Liver (tissue), 9 donors: ENCODE measurements around the gene FAM53B. TPM values are rescaled to one million over a fixed set of nuclear protein-coding genes. Genes with fewer than 3 reads are reported as not detected.
A peak's percentile ranks its signal among the peaks of the same experiment; 100 is the strongest.

Source experiments
- DNase-seq: peaks from one replicate; pipeline ENCODE4 v3.0.0-alpha.2; 2017; ENCODE audit warnings: low spot score
- H3K27ac ChIP-seq, 2 donors: one replicate each; pipeline ENCODE4 v1.7.0; 2013; ENCODE audit warnings: inconsistent platforms in 2 of 2, low read length in 2 of 2, control low read depth in 1 of 2, low read depth in 1 of 2, mild to moderate bottlenecking in 1 of 2
- H3K27me3 ChIP-seq, 4 donors: one replicate each; pipeline versions ENCODE4 v1.6.1 to v1.7.0; 2013; ENCODE audit warnings: low read length in 3 of 4, inconsistent platforms in 1 of 4, mild to moderate bottlenecking in 1 of 4, moderate library complexity in 1 of 4; ENCODE audit not compliant: control insufficient read depth in 4 of 4, insufficient read depth in 4 of 4
- H3K36me3 ChIP-seq, 4 donors: one replicate each; pipeline versions ENCODE4 v1.6.1 to v1.7.0; 2013; ENCODE audit warnings: low read length in 3 of 4, mild to moderate bottlenecking in 3 of 4, low read depth in 1 of 4, moderate library complexity in 1 of 4; ENCODE audit not compliant: control insufficient read depth in 4 of 4, insufficient read depth in 3 of 4
- H3K4me1 ChIP-seq, 4 donors: one replicate each; pipeline versions ENCODE4 v1.6.1 to v1.7.0; 2013; ENCODE audit warnings: low read length in 3 of 4, mild to moderate bottlenecking in 3 of 4, moderate library complexity in 1 of 4; ENCODE audit not compliant: control insufficient read depth in 4 of 4, insufficient read depth in 4 of 4
- H3K4me3 ChIP-seq, 3 donors: one replicate each; pipeline versions ENCODE4 v1.6.1 to v1.7.0; 2013; ENCODE audit warnings: low read length in 3 of 3, control low read depth in 1 of 3, low read depth in 1 of 3, mild to moderate bottlenecking in 1 of 3
- H3K9ac ChIP-seq, 2 donors: one replicate each; pipeline ENCODE4 v1.7.0; 2013; ENCODE audit warnings: low read length in 2 of 2, mild to moderate bottlenecking in 2 of 2, moderate library complexity in 2 of 2, control low read depth in 1 of 2, low read depth in 1 of 2
- H3K9me3 ChIP-seq, 4 donors: one replicate each; pipeline versions ENCODE4 v1.6.1 to v1.7.0; 2013; ENCODE audit warnings: low read length in 3 of 4; ENCODE audit not compliant: control insufficient read depth in 4 of 4
- FOXA1 ChIP-seq: IDR thresholded peaks from 2 replicates; pipeline ENCODE4 v1.6.1; 2016; ENCODE audit warnings: antibody characterized with exemption
- FOXA2 ChIP-seq: IDR thresholded peaks from 2 replicates; pipeline ENCODE4 v1.6.1; 2016; ENCODE audit warnings: antibody characterized with exemption
- GABPA ChIP-seq, 2 donors: IDR thresholded peaks in 1 of 2; conservative IDR thresholded peaks in 1 of 2; 2 replicates each; pipeline ENCODE4 v1.6.1; 2016; ENCODE audit warnings: antibody characterized with exemption in 2 of 2, mild to moderate bottlenecking in 1 of 2, moderate library complexity in 1 of 2
- HNF4A ChIP-seq, 2 donors: conservative IDR thresholded peaks; 2 replicates each; pipeline ENCODE4 v1.6.1; 2016; ENCODE audit warnings: antibody characterized with exemption in 2 of 2, mild to moderate bottlenecking in 2 of 2
- HNF4G ChIP-seq: IDR thresholded peaks from 2 replicates; pipeline ENCODE4 v1.6.1; 2016; ENCODE audit warnings: antibody characterized with exemption
- NR2F2 ChIP-seq: IDR thresholded peaks from 2 replicates; pipeline ENCODE4 v1.6.1; 2016; ENCODE audit warnings: antibody characterized with exemption
- RAD21 ChIP-seq, 2 donors: IDR thresholded peaks; 2 replicates each; pipeline ENCODE4 v1.6.1; 2016; ENCODE audit warnings: antibody characterized with exemption in 2 of 2, mild to moderate bottlenecking in 2 of 2
- RXRA ChIP-seq, 2 donors: IDR thresholded peaks; 2 replicates each; pipeline ENCODE4 v1.6.1; 2017 to 2018; ENCODE audit warnings: antibody characterized with exemption in 2 of 2, mild to moderate bottlenecking in 1 of 2
- SP1 ChIP-seq: IDR thresholded peaks from 2 replicates; pipeline ENCODE4 v1.6.1; 2018; ENCODE audit warnings: antibody characterized with exemption, mild to moderate bottlenecking
- YY1 ChIP-seq: IDR thresholded peaks from 2 replicates; pipeline ENCODE4 v1.6.1; 2016; ENCODE audit warnings: antibody characterized with exemption, mild to moderate bottlenecking
- WGBS: extraction: QIAGEN DNeasy Blood & Tissue Kit; methylation state at CpG from one replicate; pipeline ENCODE4 v1.1.7; 2013; 5-methylcytosine and 5-hydroxymethylcytosine counted together
- polyA plus RNA-seq, 2 donors: library from polyadenylated mRNA; stranded (reverse) in 1 of 2; unstranded in 1 of 2; fragments of 200-250 nt in 1 of 2; fragments of >200 nt in 1 of 2; fragmentation: Nextera tagmentation in 1 of 2; extraction: Ambion mirVana in 1 of 2; gene quantifications; one replicate each; pipeline versions ENCODE4 v1.2.1 to v1.2.3, GENCODE V29; 2013 to 2015
- total RNA-seq, 2 donors: library from RNA; depleted of rRNA; stranded (reverse); fragments of >200 nt; gene quantifications; one replicate each; pipeline ENCODE4 v1.2.3, GENCODE V29; 2014
- TF ChIP-seq, protein P1 (sequence below): IDR thresholded peaks from 2 replicates; pipeline ENCODE4 v1.6.1; 2016; ENCODE audit warnings: antibody characterized with exemption
- TF ChIP-seq, protein P2 (sequence below): IDR thresholded peaks from 2 replicates; pipeline ENCODE4 v1.6.1; 2016; ENCODE audit warnings: antibody characterized with exemption, mild to moderate bottlenecking
- TF ChIP-seq, protein P3 (sequence below): fragments of 150-350 bp; IDR thresholded peaks from 2 replicates; pipeline ENCODE4 v1.5.1; 2017; ENCODE audit warnings: improper control_type of control experiment, low read depth, low read length; ENCODE audit not compliant: missing input control
- TF ChIP-seq, protein P4 (sequence below): IDR thresholded peaks from 2 replicates; pipeline ENCODE4 v1.6.1; 2016; ENCODE audit warnings: antibody characterized with exemption
- donor health status: healthy.
- donor health status: healthy.
- donor health status: healthy.
- donor health status: healthy.
- donor health status: healthy.

FAM53B gene, protein sequence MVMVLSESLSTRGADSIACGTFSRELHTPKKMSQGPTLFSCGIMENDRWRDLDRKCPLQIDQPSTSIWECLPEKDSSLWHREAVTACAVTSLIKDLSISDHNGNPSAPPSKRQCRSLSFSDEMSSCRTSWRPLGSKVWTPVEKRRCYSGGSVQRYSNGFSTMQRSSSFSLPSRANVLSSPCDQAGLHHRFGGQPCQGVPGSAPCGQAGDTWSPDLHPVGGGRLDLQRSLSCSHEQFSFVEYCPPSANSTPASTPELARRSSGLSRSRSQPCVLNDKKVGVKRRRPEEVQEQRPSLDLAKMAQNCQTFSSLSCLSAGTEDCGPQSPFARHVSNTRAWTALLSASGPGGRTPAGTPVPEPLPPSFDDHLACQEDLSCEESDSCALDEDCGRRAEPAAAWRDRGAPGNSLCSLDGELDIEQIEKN
- total RNA-seq (10 to 100 TPM; 10.2 to 24.0 TPM), polyA plus RNA-seq (1 to 10 TPM; 1.1 to 2.3 TPM)

DNA sequence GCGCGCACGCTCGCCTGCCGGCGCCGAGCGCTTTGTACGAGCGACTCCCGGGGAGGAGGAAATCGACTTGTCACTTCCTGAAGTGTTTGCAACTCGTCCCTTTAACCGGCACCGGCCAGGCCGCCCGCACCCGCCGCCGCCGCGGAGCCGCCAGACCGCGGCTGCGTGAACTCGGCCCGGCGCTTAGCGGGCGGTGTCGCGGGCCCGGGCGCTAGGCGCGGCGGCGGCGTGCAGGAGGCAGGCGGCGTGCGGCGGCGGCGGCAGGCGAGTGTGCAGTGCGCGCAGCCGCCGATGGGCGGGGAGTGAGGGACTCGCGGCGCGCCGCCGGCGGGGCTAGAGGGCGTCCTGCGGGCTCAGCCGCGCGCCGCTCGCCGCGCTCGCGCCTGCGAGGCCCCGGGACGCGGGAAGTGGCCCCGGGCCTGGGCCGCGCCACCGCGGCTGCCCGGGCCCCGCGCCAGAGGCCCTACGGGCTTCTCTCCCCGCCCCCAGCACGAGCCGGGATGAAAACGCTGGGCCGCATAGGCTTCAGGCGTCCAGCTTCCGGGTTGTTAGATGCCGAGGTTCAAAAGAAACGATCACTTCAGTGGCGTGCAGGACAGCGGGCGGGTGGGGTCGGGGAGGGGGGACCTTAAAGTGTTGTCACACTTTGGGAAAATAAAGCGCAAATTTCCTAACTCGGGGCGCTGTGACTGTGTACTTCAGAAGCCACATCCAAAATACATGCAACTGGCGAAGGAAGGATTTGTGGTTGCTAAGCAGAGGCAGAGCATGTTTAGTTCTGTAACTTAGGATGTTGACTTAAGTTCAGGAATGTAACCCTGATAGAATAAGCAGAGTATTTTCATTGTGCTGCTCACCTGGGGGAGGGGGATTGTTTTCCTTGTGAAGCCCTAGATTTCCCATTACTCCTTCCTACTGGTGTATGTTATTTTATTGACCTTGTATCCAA is at the start of gene FAM53B:
Gene FAM53B (minus strand): TSS at position 277 of the 949 bp plus-strand sequence. CDS start 37,665 bp downstream, outside the sequence.
- Histone ChIP-seq H3K4me1 (peaks cover 5 to 44% (median 41%) of the 10 kb centered on the region in 4 donors), H3K9me3 (no peaks in the 10 kb centered on the region), H3K4me3 (peak within 1 kb of the TSS; percentile 67 to 86 (median 72)), H3K27me3 (no peaks in the 10 kb centered on the region), H3K9ac (peak within 1 kb of the TSS; percentile 42 to 65), H3K36me3 (peaks cover 0 to 3% (median 0%) of the 10 kb centered on the region in 4 donors), H3K27ac (peak within 1 kb of the TSS; percentile 71 to 72)
- peak; percentile 83 for DNase-seq
- TF ChIP-seq, protein P1, sequence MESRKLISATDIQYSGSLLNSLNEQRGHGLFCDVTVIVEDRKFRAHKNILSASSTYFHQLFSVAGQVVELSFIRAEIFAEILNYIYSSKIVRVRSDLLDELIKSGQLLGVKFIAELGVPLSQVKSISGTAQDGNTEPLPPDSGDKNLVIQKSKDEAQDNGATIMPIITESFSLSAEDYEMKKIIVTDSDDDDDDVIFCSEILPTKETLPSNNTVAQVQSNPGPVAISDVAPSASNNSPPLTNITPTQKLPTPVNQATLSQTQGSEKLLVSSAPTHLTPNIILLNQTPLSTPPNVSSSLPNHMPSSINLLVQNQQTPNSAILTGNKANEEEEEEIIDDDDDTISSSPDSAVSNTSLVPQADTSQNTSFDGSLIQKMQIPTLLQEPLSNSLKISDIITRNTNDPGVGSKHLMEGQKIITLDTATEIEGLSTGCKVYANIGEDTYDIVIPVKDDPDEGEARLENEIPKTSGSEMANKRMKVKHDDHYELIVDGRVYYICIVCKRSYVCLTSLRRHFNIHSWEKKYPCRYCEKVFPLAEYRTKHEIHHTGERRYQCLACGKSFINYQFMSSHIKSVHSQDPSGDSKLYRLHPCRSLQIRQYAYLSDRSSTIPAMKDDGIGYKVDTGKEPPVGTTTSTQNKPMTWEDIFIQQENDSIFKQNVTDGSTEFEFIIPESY, result no peak
- TF ChIP-seq, protein P2, sequence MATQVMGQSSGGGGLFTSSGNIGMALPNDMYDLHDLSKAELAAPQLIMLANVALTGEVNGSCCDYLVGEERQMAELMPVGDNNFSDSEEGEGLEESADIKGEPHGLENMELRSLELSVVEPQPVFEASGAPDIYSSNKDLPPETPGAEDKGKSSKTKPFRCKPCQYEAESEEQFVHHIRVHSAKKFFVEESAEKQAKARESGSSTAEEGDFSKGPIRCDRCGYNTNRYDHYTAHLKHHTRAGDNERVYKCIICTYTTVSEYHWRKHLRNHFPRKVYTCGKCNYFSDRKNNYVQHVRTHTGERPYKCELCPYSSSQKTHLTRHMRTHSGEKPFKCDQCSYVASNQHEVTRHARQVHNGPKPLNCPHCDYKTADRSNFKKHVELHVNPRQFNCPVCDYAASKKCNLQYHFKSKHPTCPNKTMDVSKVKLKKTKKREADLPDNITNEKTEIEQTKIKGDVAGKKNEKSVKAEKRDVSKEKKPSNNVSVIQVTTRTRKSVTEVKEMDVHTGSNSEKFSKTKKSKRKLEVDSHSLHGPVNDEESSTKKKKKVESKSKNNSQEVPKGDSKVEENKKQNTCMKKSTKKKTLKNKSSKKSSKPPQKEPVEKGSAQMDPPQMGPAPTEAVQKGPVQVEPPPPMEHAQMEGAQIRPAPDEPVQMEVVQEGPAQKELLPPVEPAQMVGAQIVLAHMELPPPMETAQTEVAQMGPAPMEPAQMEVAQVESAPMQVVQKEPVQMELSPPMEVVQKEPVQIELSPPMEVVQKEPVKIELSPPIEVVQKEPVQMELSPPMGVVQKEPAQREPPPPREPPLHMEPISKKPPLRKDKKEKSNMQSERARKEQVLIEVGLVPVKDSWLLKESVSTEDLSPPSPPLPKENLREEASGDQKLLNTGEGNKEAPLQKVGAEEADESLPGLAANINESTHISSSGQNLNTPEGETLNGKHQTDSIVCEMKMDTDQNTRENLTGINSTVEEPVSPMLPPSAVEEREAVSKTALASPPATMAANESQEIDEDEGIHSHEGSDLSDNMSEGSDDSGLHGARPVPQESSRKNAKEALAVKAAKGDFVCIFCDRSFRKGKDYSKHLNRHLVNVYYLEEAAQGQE, result no peak
- TF ChIP-seq, protein P3, sequence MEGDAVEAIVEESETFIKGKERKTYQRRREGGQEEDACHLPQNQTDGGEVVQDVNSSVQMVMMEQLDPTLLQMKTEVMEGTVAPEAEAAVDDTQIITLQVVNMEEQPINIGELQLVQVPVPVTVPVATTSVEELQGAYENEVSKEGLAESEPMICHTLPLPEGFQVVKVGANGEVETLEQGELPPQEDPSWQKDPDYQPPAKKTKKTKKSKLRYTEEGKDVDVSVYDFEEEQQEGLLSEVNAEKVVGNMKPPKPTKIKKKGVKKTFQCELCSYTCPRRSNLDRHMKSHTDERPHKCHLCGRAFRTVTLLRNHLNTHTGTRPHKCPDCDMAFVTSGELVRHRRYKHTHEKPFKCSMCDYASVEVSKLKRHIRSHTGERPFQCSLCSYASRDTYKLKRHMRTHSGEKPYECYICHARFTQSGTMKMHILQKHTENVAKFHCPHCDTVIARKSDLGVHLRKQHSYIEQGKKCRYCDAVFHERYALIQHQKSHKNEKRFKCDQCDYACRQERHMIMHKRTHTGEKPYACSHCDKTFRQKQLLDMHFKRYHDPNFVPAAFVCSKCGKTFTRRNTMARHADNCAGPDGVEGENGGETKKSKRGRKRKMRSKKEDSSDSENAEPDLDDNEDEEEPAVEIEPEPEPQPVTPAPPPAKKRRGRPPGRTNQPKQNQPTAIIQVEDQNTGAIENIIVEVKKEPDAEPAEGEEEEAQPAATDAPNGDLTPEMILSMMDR, result peak; percentile 45
- TF ChIP-seq FOXA1, result no peak
- TF ChIP-seq GABPA (IDR thresholded peaks at IDR 0.05 in 1 of 2, conservative IDR thresholded peaks at IDR 0.05 in 1 of 2), result no peak
- peak; percentile 37 for TF ChIP-seq NR2F2
- TF ChIP-seq, protein P4, sequence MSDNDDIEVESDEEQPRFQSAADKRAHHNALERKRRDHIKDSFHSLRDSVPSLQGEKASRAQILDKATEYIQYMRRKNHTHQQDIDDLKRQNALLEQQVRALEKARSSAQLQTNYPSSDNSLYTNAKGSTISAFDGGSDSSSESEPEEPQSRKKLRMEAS, result no peak
- TF ChIP-seq RXRA (IDR thresholded peaks at IDR 0.05), result no peak
- peak; percentile 34 for TF ChIP-seq FOXA2
- TF ChIP-seq YY1, result no peak
- peak; percentile 51 for TF ChIP-seq SP1
- TF ChIP-seq HNF4G, result no peak
- no peak for TF ChIP-seq HNF4A (conservative IDR thresholded peaks at IDR 0.05)
- TF ChIP-seq RAD21 (IDR thresholded peaks at IDR 0.05), result peak in 1 of 2 donors; percentile 3
- WGBS, result under 1% methylated on average over 100 of the region's 100 CpGs
